Neural crest cell (in vitro differentiated cells): ENCODE measurements around the gene LACC1. TPM values are rescaled to one million over a fixed set of nuclear protein-coding genes. Genes with fewer than 3 reads are reported as not detected.

Experiments
- DNase-seq: peaks from one replicate; pipeline ENCODE4 v3.0.0; 2021; ENCODE audit warnings: low read depth, mixed read lengths, low spot score
- H3K27ac Mint-ChIP-seq: one replicate; pipeline ENCODE4 v1.8.0; 2021; ENCODE audit warnings: mild to moderate bottlenecking, mixed read lengths; ENCODE audit not compliant: unreplicated experiment
- H3K27me3 Mint-ChIP-seq: 2 replicates; pipeline ENCODE4 v1.8.0; 2021; ENCODE audit warnings: low read depth, mild to moderate bottlenecking, mixed read lengths
- H3K36me3 Mint-ChIP-seq: 2 replicates; pipeline ENCODE4 v1.8.0; 2021; ENCODE audit warnings: low read depth, mild to moderate bottlenecking, mixed read lengths
- H3K4me1 Mint-ChIP-seq: 2 replicates; pipeline ENCODE4 v1.8.0; 2021; ENCODE audit warnings: mixed read lengths
- H3K4me3 Mint-ChIP-seq: one replicate; pipeline ENCODE4 v1.8.0; 2021; ENCODE audit warnings: mild to moderate bottlenecking, mixed read lengths
- H3K9me3 Mint-ChIP-seq: 2 replicates; pipeline ENCODE4 v1.8.0; 2021; ENCODE audit warnings: mixed read lengths
- total RNA-seq: library from RNA; stranded (reverse); gene quantifications from 2 replicates; pipeline ENCODE4 v1.2.1, GENCODE V29; 2021
- TF ChIP-seq, protein P1 (sequence below): fragments of 200-600 bp; sonication (generic); conservative IDR thresholded peaks from 2 replicates; pipeline ENCODE4 v1.5.0; 2021; ENCODE audit warnings: antibody characterized with exemption, mild to moderate bottlenecking

The LACC1 gene
- total RNA-seq, 1 donor from 2014 or later, result 0.75 TPM

- H3K4me3 Mint-ChIP-seq, result no peak overlapping the region
- H3K9me3 Mint-ChIP-seq, result peaks cover 3% of the 10 kb centered on the region
- no peaks in the 10 kb centered on the region for H3K36me3 Mint-ChIP-seq
- no peak overlapping the region for H3K27ac Mint-ChIP-seq
- TF ChIP-seq, protein P1, sequence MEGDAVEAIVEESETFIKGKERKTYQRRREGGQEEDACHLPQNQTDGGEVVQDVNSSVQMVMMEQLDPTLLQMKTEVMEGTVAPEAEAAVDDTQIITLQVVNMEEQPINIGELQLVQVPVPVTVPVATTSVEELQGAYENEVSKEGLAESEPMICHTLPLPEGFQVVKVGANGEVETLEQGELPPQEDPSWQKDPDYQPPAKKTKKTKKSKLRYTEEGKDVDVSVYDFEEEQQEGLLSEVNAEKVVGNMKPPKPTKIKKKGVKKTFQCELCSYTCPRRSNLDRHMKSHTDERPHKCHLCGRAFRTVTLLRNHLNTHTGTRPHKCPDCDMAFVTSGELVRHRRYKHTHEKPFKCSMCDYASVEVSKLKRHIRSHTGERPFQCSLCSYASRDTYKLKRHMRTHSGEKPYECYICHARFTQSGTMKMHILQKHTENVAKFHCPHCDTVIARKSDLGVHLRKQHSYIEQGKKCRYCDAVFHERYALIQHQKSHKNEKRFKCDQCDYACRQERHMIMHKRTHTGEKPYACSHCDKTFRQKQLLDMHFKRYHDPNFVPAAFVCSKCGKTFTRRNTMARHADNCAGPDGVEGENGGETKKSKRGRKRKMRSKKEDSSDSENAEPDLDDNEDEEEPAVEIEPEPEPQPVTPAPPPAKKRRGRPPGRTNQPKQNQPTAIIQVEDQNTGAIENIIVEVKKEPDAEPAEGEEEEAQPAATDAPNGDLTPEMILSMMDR, result no peak
- H3K27me3 Mint-ChIP-seq, result peaks cover 34% of the 10 kb centered on the region
- no peak for DNase-seq
- peaks cover 8% of the 10 kb centered on the region for H3K4me1 Mint-ChIP-seq
These were observed 3.9 kb downstream of the LACC1 start for GRCh38 chr13:43883631-43884030.

DNA sequence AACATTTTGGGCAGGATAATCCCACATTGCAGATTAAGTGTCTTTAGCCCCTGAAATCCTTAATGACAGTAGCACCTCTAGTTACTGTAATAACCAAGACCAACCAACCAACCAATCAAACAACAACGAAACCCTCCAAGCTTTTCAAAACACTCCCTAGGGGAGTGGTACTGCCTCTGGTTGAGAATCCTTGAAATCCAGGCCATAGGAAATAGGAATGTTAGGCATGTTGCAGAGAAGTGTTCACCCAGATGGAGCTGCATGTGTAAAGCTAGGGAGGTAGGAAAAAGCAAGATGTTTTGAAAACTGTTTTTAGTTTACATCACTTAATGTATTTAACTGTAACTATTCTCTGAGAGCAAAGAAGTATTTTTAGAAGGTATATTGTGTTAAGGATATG, 4.5 kb downstream of the LACC1 start:
- Mint-ChIP-seq H3K36me3 (no peaks in the 10 kb centered on the region), H3K27ac (no peak overlapping the region), H3K4me1 (peaks cover 6% of the 10 kb centered on the region), H3K27me3 (peaks cover 28% of the 10 kb centered on the region), H3K9me3 (peaks cover 3% of the 10 kb centered on the region), H3K4me3 (no peak overlapping the region)
- no peak for DNase-seq
- TF ChIP-seq, protein P1, result no peak

- no peak for DNase-seq
- no peaks in the 10 kb centered on the region for H3K36me3 Mint-ChIP-seq
- H3K27ac Mint-ChIP-seq, result no peak overlapping the region
- H3K4me3 Mint-ChIP-seq, result no peak overlapping the region
- peaks cover 2% of the 10 kb centered on the region for H3K9me3 Mint-ChIP-seq
- H3K27me3 Mint-ChIP-seq, result no peaks in the 10 kb centered on the region
- TF ChIP-seq, protein P1, result peak; percentile 55
- H3K4me1 Mint-ChIP-seq, result no peaks in the 10 kb centered on the region
These were observed 14.7 kb downstream of the LACC1 start for GRCh38 chr13:43894438-43894837.

GRCh38 chr13:43895940-43896339, 16.2 kb downstream of the LACC1 start:
- TF ChIP-seq, protein P1, result no peak
- no peaks in the 10 kb centered on the region for H3K27me3 Mint-ChIP-seq
- no peak for DNase-seq
- H3K27ac Mint-ChIP-seq, result no peak overlapping the region
- H3K36me3 Mint-ChIP-seq, result no peaks in the 10 kb centered on the region
- H3K4me3 Mint-ChIP-seq, result no peak overlapping the region
- H3K4me1 Mint-ChIP-seq, result no peaks in the 10 kb centered on the region
- peaks cover 2% of the 10 kb centered on the region for H3K9me3 Mint-ChIP-seq

- H3K4me3 Mint-ChIP-seq, result no peak overlapping the region
- no peaks in the 10 kb centered on the region for H3K36me3 Mint-ChIP-seq
- TF ChIP-seq, protein P1, result peak; percentile 92
- H3K27me3 Mint-ChIP-seq, result no peaks in the 10 kb centered on the region
- DNase-seq, result peak; percentile 41
- peaks cover 7% of the 10 kb centered on the region for H3K4me1 Mint-ChIP-seq
- no peaks in the 10 kb centered on the region for H3K9me3 Mint-ChIP-seq
- H3K27ac Mint-ChIP-seq, result no peak overlapping the region
These were observed 25.8 kb downstream of the LACC1 start for GRCh38 chr13:43905435-43906031.
